Measurements from ENCODE around the gene FGFBP2. TPM values are rescaled to one million over a fixed set of nuclear protein-coding genes. Genes with fewer than 3 reads are reported as not detected.

The FGFBP2 gene
- total RNA-seq, 2 donors from 2014 or later, result 4.0 TPM; not detected in 1

- Histone ChIP-seq H3K27ac (no peak overlapping the region), H3K4me3 (no peak overlapping the region), H3K9me3 (no peaks in the 10 kb centered on the region), H3K27me3 (no peaks in the 10 kb centered on the region), H3K4me1 (no peaks in the 10 kb centered on the region), H3K36me3 (replicated peaks in 1 of 2; ENCODE audit: insufficient read depth in 1 of 2, low read depth in 2 of 2) (no peaks in the 10 kb centered on the region)
- 60 to 66% methylated on average over 7 of the region's 7 CpGs for WGBS, 2 donors
- ATAC-seq (no peak), DNase-seq (no peak)
- TF ChIP-seq, protein P1, sequence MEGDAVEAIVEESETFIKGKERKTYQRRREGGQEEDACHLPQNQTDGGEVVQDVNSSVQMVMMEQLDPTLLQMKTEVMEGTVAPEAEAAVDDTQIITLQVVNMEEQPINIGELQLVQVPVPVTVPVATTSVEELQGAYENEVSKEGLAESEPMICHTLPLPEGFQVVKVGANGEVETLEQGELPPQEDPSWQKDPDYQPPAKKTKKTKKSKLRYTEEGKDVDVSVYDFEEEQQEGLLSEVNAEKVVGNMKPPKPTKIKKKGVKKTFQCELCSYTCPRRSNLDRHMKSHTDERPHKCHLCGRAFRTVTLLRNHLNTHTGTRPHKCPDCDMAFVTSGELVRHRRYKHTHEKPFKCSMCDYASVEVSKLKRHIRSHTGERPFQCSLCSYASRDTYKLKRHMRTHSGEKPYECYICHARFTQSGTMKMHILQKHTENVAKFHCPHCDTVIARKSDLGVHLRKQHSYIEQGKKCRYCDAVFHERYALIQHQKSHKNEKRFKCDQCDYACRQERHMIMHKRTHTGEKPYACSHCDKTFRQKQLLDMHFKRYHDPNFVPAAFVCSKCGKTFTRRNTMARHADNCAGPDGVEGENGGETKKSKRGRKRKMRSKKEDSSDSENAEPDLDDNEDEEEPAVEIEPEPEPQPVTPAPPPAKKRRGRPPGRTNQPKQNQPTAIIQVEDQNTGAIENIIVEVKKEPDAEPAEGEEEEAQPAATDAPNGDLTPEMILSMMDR (IDR thresholded peaks at IDR 0.05), result no peak
- TF ChIP-seq POLR2A (IDR thresholded peaks at IDR 0.05), result no peak
- intact Hi-C loops (cut with DNase I), result no loop called here
These were observed 13.8 kb upstream of the FGFBP2 start for GRCh38 chr4:15976456-15977447.

DNA sequence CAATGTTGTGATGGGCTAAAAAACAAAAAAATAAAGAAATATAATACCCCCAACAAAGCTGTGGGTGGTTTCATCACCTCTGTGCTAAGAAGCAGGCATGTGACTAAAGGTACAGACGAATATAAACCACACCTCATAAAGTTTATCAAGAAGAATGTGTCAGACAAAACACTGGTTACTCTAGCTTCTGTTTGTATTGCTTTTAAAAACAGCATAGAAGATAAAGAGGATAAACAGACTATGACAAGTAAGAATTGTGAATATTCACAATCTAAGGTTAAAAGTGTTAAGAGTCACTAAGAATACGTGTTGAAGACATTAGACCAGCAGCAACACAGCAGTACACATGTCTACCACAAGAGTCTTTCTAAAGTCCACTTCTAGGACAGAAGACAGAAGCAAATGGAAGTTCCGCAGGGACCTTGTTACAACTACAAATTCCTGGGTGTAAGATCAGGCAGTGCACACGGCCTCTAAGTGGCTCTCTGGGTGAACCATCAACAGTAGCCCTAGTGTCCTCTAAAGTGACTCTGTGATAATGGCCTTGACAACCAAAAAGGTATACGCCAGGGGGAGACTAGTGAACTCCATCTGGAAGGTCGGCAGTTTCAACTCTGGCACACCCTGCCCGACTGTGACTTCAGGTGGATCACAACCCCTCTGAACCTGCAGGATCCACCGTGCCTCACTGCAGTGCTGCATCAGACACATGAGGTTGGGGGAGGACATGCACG is 8.3 kb upstream of the FGFBP2 start:
- Histone ChIP-seq H3K36me3 (replicated peaks in 1 of 2; ENCODE audit: insufficient read depth in 1 of 2, low read depth in 2 of 2) (no peaks in the 10 kb centered on the region), H3K4me3 (no peak overlapping the region), H3K9me3 (peaks cover 0 to 3% (median 0%) of the 10 kb centered on the region in 3 donors), H3K27me3 (no peaks in the 10 kb centered on the region), H3K4me1 (no peaks in the 10 kb centered on the region), H3K27ac (no peak overlapping the region)
- no peak for ATAC-seq
- DNase-seq, result no peak
- 67 to 78% methylated on average over 8 to 9 of the region's 9 CpGs for WGBS, 2 donors
- TF ChIP-seq POLR2A (IDR thresholded peaks at IDR 0.05), result no peak
- TF ChIP-seq, protein P1 (IDR thresholded peaks at IDR 0.05), result no peak
- intact Hi-C loops (cut with DNase I), result no loop called here

GRCh38 chr4:15968551-15969300 is 5.8 kb upstream of the FGFBP2 start:
- 70 to 71% methylated on average over 11 of the region's 11 CpGs for WGBS, 2 donors

GRCh38 chr4:15965325-15965724 is 2.4 kb upstream of the FGFBP2 start:
- Histone ChIP-seq H3K9me3 (peaks cover 0 to 5% (median 0%) of the 10 kb centered on the region in 3 donors), H3K27ac (no peak overlapping the region), H3K4me1 (no peaks in the 10 kb centered on the region), H3K27me3 (no peaks in the 10 kb centered on the region), H3K36me3 (replicated peaks in 1 of 2; ENCODE audit: insufficient read depth in 1 of 2, low read depth in 2 of 2) (no peaks in the 10 kb centered on the region), H3K4me3 (no peak overlapping the region)
- DNase-seq, result no peak
- WGBS, 2 donors, result 77 to 80% methylated on average over 5 of the region's 5 CpGs
- TF ChIP-seq, protein P1 (IDR thresholded peaks at IDR 0.05), result no peak
- TF ChIP-seq POLR2A (IDR thresholded peaks at IDR 0.05), result no peak
- intact Hi-C loops (cut with DNase I), result no loop called here
- ATAC-seq, result no peak

More at GRCh38 chr4:15968551-15969300, 5.8 kb upstream of the FGFBP2 start:
- no peaks in the 10 kb centered on the region for H3K36me3 ChIP-seq (replicated peaks in 1 of 2; ENCODE audit: insufficient read depth in 1 of 2, low read depth in 2 of 2)
- DNase-seq, result no peak
- no peaks in the 10 kb centered on the region for H3K27me3 ChIP-seq
- no peak overlapping the region for H3K4me3 ChIP-seq
- ATAC-seq, result no peak
- TF ChIP-seq, protein P1 (IDR thresholded peaks at IDR 0.05), result no peak
- no peak for TF ChIP-seq POLR2A (IDR thresholded peaks at IDR 0.05)
- H3K27ac ChIP-seq, result no peak overlapping the region
- H3K4me1 ChIP-seq, result no peaks in the 10 kb centered on the region
- intact Hi-C loops (cut with DNase I), result no loop called here
- H3K9me3 ChIP-seq, result peaks cover 0 to 5% (median 0%) of the 10 kb centered on the region in 3 donors
